Osteocyte (in vitro differentiated cells): ENCODE measurements around the gene PIGP. TPM values are rescaled to one million over a fixed set of nuclear protein-coding genes. Genes with fewer than 3 reads are reported as not detected.
"Not testable (repeated sequence)": the region's sequence is repeated elsewhere in the genome, so short reads cannot be mapped to it uniquely, and the experiment has no call there.

Experiments
- DNase-seq: peaks from one replicate; pipeline ENCODE4 v3.0.0; 2021; ENCODE audit warnings: mixed read lengths; ENCODE audit not compliant: unreplicated experiment; ENCODE audit errors: extremely low spot score
- H3K27ac Mint-ChIP-seq: one replicate; pipeline ENCODE4 v1.8.0; 2021; ENCODE audit warnings: mild to moderate bottlenecking, mixed read lengths; ENCODE audit not compliant: unreplicated experiment
- H3K27me3 Mint-ChIP-seq: one replicate; pipeline ENCODE4 v1.8.0; 2021; ENCODE audit warnings: mixed read lengths; ENCODE audit not compliant: unreplicated experiment
- H3K36me3 Mint-ChIP-seq: one replicate; pipeline ENCODE4 v1.8.0; 2021; ENCODE audit warnings: mixed read lengths; ENCODE audit not compliant: unreplicated experiment
- H3K4me1 Mint-ChIP-seq: one replicate; pipeline ENCODE4 v1.8.0; 2021; ENCODE audit warnings: mixed read lengths; ENCODE audit not compliant: unreplicated experiment
- H3K4me3 Mint-ChIP-seq: one replicate; pipeline ENCODE4 v1.8.0; 2021; ENCODE audit warnings: mild to moderate bottlenecking, moderate library complexity, mixed read lengths; ENCODE audit not compliant: unreplicated experiment
- H3K9me3 Mint-ChIP-seq: one replicate; pipeline ENCODE4 v1.8.0; 2021; ENCODE audit warnings: mixed read lengths; ENCODE audit not compliant: unreplicated experiment
- CTCF ChIP-seq: fragments of 200-600 bp; sonication (generic); IDR thresholded peaks from 2 replicates; pipeline ENCODE4 v1.5.0; 2021; ENCODE audit warnings: antibody characterized with exemption, mild to moderate bottlenecking, moderate library complexity
- total RNA-seq: library from RNA; stranded (reverse); gene quantifications from 2 replicates; pipeline ENCODE4 v1.2.1, GENCODE V29; 2021

PIGP gene
- total RNA-seq, 1 donor from 2014 or later, result 19.7 TPM

GRCh38 chr21:37043818-37044217 lies 29.1 kb downstream of the PIGP start:
- Mint-ChIP-seq H3K9me3 (no peaks in the 10 kb centered on the region), H3K4me1 (peaks cover 3% of the 10 kb centered on the region), H3K4me3 (no peak overlapping the region), H3K36me3 (no peaks in the 10 kb centered on the region), H3K27me3 (peaks cover 15% of the 10 kb centered on the region), H3K27ac (no peak overlapping the region)
- TF ChIP-seq CTCF, result no peak
- DNase-seq, result no peak

- Mint-ChIP-seq H3K27ac (no peak overlapping the region), H3K4me3 (no peak overlapping the region), H3K4me1 (peaks cover 3% of the 10 kb centered on the region), H3K9me3 (no peaks in the 10 kb centered on the region), H3K27me3 (peaks cover 4% of the 10 kb centered on the region), H3K36me3 (no peaks in the 10 kb centered on the region)
- no peak for DNase-seq
- TF ChIP-seq CTCF, result no peak
These were observed 31.1 kb downstream of the PIGP start for GRCh38 chr21:37041706-37042271.

- Mint-ChIP-seq H3K27me3 (peaks cover 3% of the 10 kb centered on the region), H3K4me3 (no peak overlapping the region), H3K36me3 (no peaks in the 10 kb centered on the region), H3K9me3 (peaks cover 4% of the 10 kb centered on the region), H3K4me1 (peaks cover 4% of the 10 kb centered on the region), H3K27ac (no peak overlapping the region)
- DNase-seq, result no peak
- TF ChIP-seq CTCF, result no peak
These were observed 32.7 kb downstream of the PIGP start for GRCh38 chr21:37040212-37040611.

- H3K27ac Mint-ChIP-seq, result no peak overlapping the region
- no peaks in the 10 kb centered on the region for H3K36me3 Mint-ChIP-seq
- H3K4me3 Mint-ChIP-seq, result no peak overlapping the region
- no peak for DNase-seq
- no peak for TF ChIP-seq CTCF
- peaks cover 4% of the 10 kb centered on the region for H3K9me3 Mint-ChIP-seq
- H3K27me3 Mint-ChIP-seq, result peaks cover 3% of the 10 kb centered on the region
- peaks cover 4% of the 10 kb centered on the region for H3K4me1 Mint-ChIP-seq
These were observed 33.3 kb downstream of the PIGP start for GRCh38 chr21:37039411-37040075.

GRCh38 chr21:37036177-37036576 lies 36.7 kb downstream of the PIGP start:
- Mint-ChIP-seq H3K27me3 (peaks cover 3% of the 10 kb centered on the region), H3K4me1 (peaks cover 5% of the 10 kb centered on the region), H3K9me3 (peaks cover 4% of the 10 kb centered on the region), H3K36me3 (no peaks in the 10 kb centered on the region), H3K27ac (no peak overlapping the region), H3K4me3 (no peak overlapping the region)
- DNase-seq, result no peak
- no peak for TF ChIP-seq CTCF

GRCh38 chr21:37034394-37034793 lies 38.5 kb downstream of the PIGP start:
- not testable (repeated sequence) for H3K4me1 Mint-ChIP-seq, DNase-seq, H3K36me3 Mint-ChIP-seq, H3K27ac Mint-ChIP-seq, H3K27me3 Mint-ChIP-seq, H3K9me3 Mint-ChIP-seq, H3K4me3 Mint-ChIP-seq
